IMR-90 (cell line): ENCODE data around the gene MAGI1. TPM values are rescaled to one million over a fixed set of nuclear protein-coding genes. Genes with fewer than 3 reads are reported as not detected.

Source experiments
- ATAC-seq: fragments of 200-7000 bp; cut with Tn5 transposase; 2 replicates; pipeline ENCODE4 v1.9.1; 2020; ENCODE audit warnings: low read depth, mild to moderate bottlenecking, moderate library complexity
- BruUV-seq: library from RNA; stranded (reverse); fragments of 400-500 nt; replicated peaks from 2 replicates; lab custom pipeline; 2021; lab: Mats Ljungman, UMichigan
- CTCF ChIA-PET: fragments of 300-600 bp; formaldehyde crosslinking; extraction: SDS; loops from one replicate; lab custom pipeline; 2021; ENCODE audit warnings: antibody characterized with exemption; lab: Yijun Ruan, JAX
- POLR2A ChIA-PET: fragments of 300-600 bp; sonication (Branson Sonifier 250); formaldehyde crosslinking; loops from one replicate; lab custom pipeline; 2022; ENCODE audit warnings: antibody characterized with exemption; ENCODE audit not compliant: unreplicated experiment; lab: Charles Lee
- DNase-seq: peaks from one replicate; pipeline ENCODE4 v3.0.0; 2013
- H2AFZ ChIP-seq: replicated peaks from 2 replicates; pipeline ENCODE3; 2013; ENCODE audit warnings: low read length, mild to moderate bottlenecking; ENCODE audit not compliant: poor library complexity
- H2AK5ac ChIP-seq: 2 replicates; pipeline ENCODE4 v1.6.1; 2013; ENCODE audit warnings: low read depth, low read length, inconsistent platforms
- H2AK9ac ChIP-seq: replicated peaks from 2 replicates; pipeline ENCODE3; 2013; ENCODE audit warnings: mild to moderate bottlenecking, low read depth, low read length, moderate library complexity; ENCODE audit not compliant: poor library complexity
- H2BK120ac ChIP-seq: 2 replicates; pipeline ENCODE4 v1.6.1; 2013; ENCODE audit warnings: low read depth, low read length, inconsistent platforms
- H2BK15ac ChIP-seq: 3 replicates; pipeline ENCODE4 v1.6.1; 2013; ENCODE audit warnings: low read depth, low read length, inconsistent platforms
- H2BK20ac ChIP-seq: 2 replicates; pipeline ENCODE4 v1.6.1; 2013; ENCODE audit warnings: low read depth, mild to moderate bottlenecking, inconsistent platforms, low read length, moderate library complexity
- H2BK5ac ChIP-seq: 2 replicates; pipeline ENCODE4 v1.6.1; 2013; ENCODE audit warnings: mild to moderate bottlenecking, low read depth, low read length, inconsistent platforms; ENCODE audit not compliant: poor library complexity, severe bottlenecking
- H3K14ac ChIP-seq: replicated peaks from 2 replicates; pipeline ENCODE4 v1.6.1; 2013; ENCODE audit warnings: low read depth, low read length, inconsistent platforms
- H3K18ac ChIP-seq: 2 replicates; pipeline ENCODE4 v1.6.1; 2013; ENCODE audit warnings: low read depth, low read length, control low read depth
- H3K23ac ChIP-seq: 2 replicates; pipeline ENCODE4 v1.6.1; 2013; ENCODE audit warnings: low read depth, low read length, inconsistent platforms
- H3K27ac ChIP-seq: 2 replicates; pipeline ENCODE4 v1.5.1; 2013; ENCODE audit warnings: mild to moderate bottlenecking, control low read depth, low read length; ENCODE audit not compliant: insufficient read depth
- H3K27me3 ChIP-seq: 2 replicates; pipeline ENCODE4 v1.6.1; 2013; ENCODE audit warnings: low read length; ENCODE audit not compliant: control insufficient read depth, insufficient read depth
- H3K36me3 ChIP-seq: 2 replicates; pipeline ENCODE4 v1.6.1; 2013; ENCODE audit warnings: low read length, mixed read lengths; ENCODE audit not compliant: control insufficient read depth, insufficient read depth
- H3K4ac ChIP-seq: 2 replicates; pipeline ENCODE4 v1.6.1; 2013; ENCODE audit warnings: low read depth, low read length, inconsistent platforms
- H3K4me1 ChIP-seq: 2 replicates; pipeline ENCODE4 v1.6.1; 2013; ENCODE audit warnings: low read length, mixed read lengths; ENCODE audit not compliant: control insufficient read depth, insufficient read depth
- H3K4me2 ChIP-seq: 2 replicates; pipeline ENCODE4 v1.6.1; 2013; ENCODE audit warnings: low read depth, mild to moderate bottlenecking, control low read depth, low read length, moderate library complexity
- H3K4me3 ChIP-seq: 2 replicates; pipeline ENCODE4 v1.5.1; 2013; ENCODE audit warnings: low read depth, mild to moderate bottlenecking, control low read depth, low read length, moderate library complexity; ENCODE audit not compliant: insufficient read depth
- H3K56ac ChIP-seq: 2 replicates; pipeline ENCODE4 v1.6.1; 2013; ENCODE audit warnings: low read length, inconsistent platforms; ENCODE audit not compliant: insufficient read depth; ENCODE audit errors: extremely low read depth
- H3K79me1 ChIP-seq, 2 experiments: 2 replicates each; pipeline ENCODE4 v1.6.1; 2013; ENCODE audit warnings: low read length in 2 of 2, inconsistent platforms in 1 of 2, low read depth in 1 of 2
- H3K9ac ChIP-seq: 2 replicates; pipeline ENCODE4 v1.6.1; 2013; ENCODE audit warnings: low read depth, low read length, control low read depth
- H3K9me1 ChIP-seq: 2 replicates; pipeline ENCODE4 v1.6.1; 2013; ENCODE audit warnings: low read length, inconsistent platforms; ENCODE audit not compliant: insufficient read depth
- H3K9me3 ChIP-seq: 2 replicates; pipeline ENCODE4 v1.6.1; 2013; ENCODE audit warnings: low read length; ENCODE audit not compliant: control insufficient read depth, insufficient read depth
- H4K20me1 ChIP-seq: 2 replicates; pipeline ENCODE4 v1.6.1; 2013; ENCODE audit warnings: low read length, inconsistent platforms; ENCODE audit not compliant: insufficient read depth
- H4K5ac ChIP-seq: 2 replicates; pipeline ENCODE4 v1.6.1; 2013; ENCODE audit warnings: mild to moderate bottlenecking, low read depth, low read length, control low read depth
- H4K8ac ChIP-seq, 2 experiments: 2 replicates each; pipeline ENCODE4 v1.6.1; 2013; ENCODE audit warnings: low read depth in 2 of 2, low read length in 2 of 2, control low read depth in 1 of 2, inconsistent platforms in 1 of 2
- H4K91ac ChIP-seq: 2 replicates; pipeline ENCODE4 v1.6.1; 2013; ENCODE audit warnings: low read depth, low read length, inconsistent platforms; ENCODE audit not compliant: insufficient read depth
- CEBPB ChIP-seq: IDR thresholded peaks from 2 replicates; pipeline ENCODE4 v1.6.1; 2012; ENCODE audit warnings: low read depth, low read length, improper control_type of control experiment
- CTCF ChIP-seq: conservative IDR thresholded peaks from 2 replicates; pipeline ENCODE4 v1.5.1; 2012; ENCODE audit warnings: mild to moderate bottlenecking, low read depth, low read length, improper control_type of control experiment
- FOS ChIP-seq: fragments of 150-350 bp; IDR thresholded peaks from 2 replicates; pipeline ENCODE4 v1.6.1; 2016; ENCODE audit warnings: low read depth, low read length
- MXI1 ChIP-seq: IDR thresholded peaks from 2 replicates; pipeline ENCODE4 v1.6.1; 2012; ENCODE audit warnings: low read depth, mild to moderate bottlenecking, low read length, moderate library complexity, borderline replicate concordance
- NFE2L2 ChIP-seq: fragments of 150-350 bp; IDR thresholded peaks from 2 replicates; pipeline ENCODE4 v1.6.1; 2016; ENCODE audit warnings: low read depth, mild to moderate bottlenecking, low read length
- WGBS, 2 experiments: methylation state at CpG; one replicate each; pipeline versions ENCODE4 v1.1.5 to v1.1.7; 2013; ENCODE audit warnings: missing lambda C conversion rate in 2 of 2; ENCODE audit not compliant: insufficient read length in 1 of 2; ENCODE audit errors: extremely low coverage in 2 of 2; 5-methylcytosine and 5-hydroxymethylcytosine counted together
- dilution Hi-C: fragments of 300-500 bp; cut with HindIII; formaldehyde crosslinking; loops from one replicate; pipeline ENCODE4 v1.14.3; 2018; ENCODE audit warnings: low sequenced_read_pairs; ENCODE audit not compliant: unreplicated experiment
- in situ Hi-C: fragments of 300-500 bp; cut with MboI; formaldehyde crosslinking; loops from 3 replicates; pipeline ENCODE4 v1.14.3; 2019; ENCODE audit warnings: low sequenced_read_pairs, inconsistent platforms, mixed read lengths
- intact Hi-C: fragments of 100-400 bp; cut with micrococcal nuclease; formaldehyde crosslinking; loops from 2 replicates; pipeline ENCODE4 v1.10.0; 2022
- polyA plus RNA-seq, 3 experiments: library from polyadenylated mRNA; depleted of rRNA; stranded (reverse); fragments of >200 nt; gene quantifications; 2 replicates each; pipeline ENCODE4 v1.2.3, GENCODE V29; 2012; ENCODE audit warnings: low replicate concordance in 1 of 3
- total RNA-seq: library from RNA; depleted of rRNA; stranded (reverse); fragments of >200 nt; gene quantifications from 2 replicates; pipeline ENCODE4 v1.2.3, GENCODE V29; 2012

Gene MAGI1
- total and polyA plus RNA-seq, 2 of the 4 experiments (the other 2 are of a cell fraction), result 14.5 to 24.2 TPM

GRCh38 chr3:65472501-65472900, 566.2 kb downstream of the MAGI1 start:
- DNase-seq (no peak), ATAC-seq (no peak)
- Histone ChIP-seq H2BK5ac (no peak overlapping the region), H4K91ac (no peak overlapping the region), H3K36me3 (no peaks in the 10 kb centered on the region), H4K20me1 (no peaks in the 10 kb centered on the region), H3K23ac (no peak overlapping the region), H3K9me3 (no peaks in the 10 kb centered on the region), H3K9me1 (0 out of 2 replicates have a peak, but pooled peaks cover 5% of the 10 kb centered on the region), H2BK120ac (no peak overlapping the region), H2AK5ac (no peak overlapping the region), H3K18ac (no peak overlapping the region), H2BK15ac (no peak overlapping the region), H2AK9ac (no peak overlapping the region), H2BK20ac (no peak overlapping the region), H3K4me3 (no peak overlapping the region), H4K5ac (no peak overlapping the region), H3K4me2 (no peak overlapping the region), H3K9ac (no peak overlapping the region), H3K27ac (no peak overlapping the region), H2AFZ (no peak overlapping the region), H3K4ac (no peak overlapping the region), H3K4me1 (no peaks in the 10 kb centered on the region), H3K14ac (no peak overlapping the region), H4K8ac (no peak overlapping the region), H3K27me3 (no peaks in the 10 kb centered on the region), H3K79me1 (peaks cover 7 to 14% of the 10 kb centered on the region in 2 experiments; a peak in 2 of 4 replicates), H3K56ac (no peak overlapping the region)
- POLR2A ChIA-PET, result no interaction called here
- BruUV-seq, result no TSS peak
- intact Hi-C loops (no loop called here), in situ Hi-C loops (no loop called here), dilution Hi-C loops (no loop called here)
- TF ChIP-seq NFE2L2 (no peak), FOS (no peak), CEBPB (no peak), CTCF (no peak), MXI1 (no peak)
- CTCF ChIA-PET, result no interaction called here
- WGBS, 2 experiments, result no CpG with 5 or more reads among the region's 3 CpGs
